Vagina (tissue), 2 donors: ENCODE data around the gene RGS14. TPM values are rescaled to one million over a fixed set of nuclear protein-coding genes. Genes with fewer than 3 reads are reported as not detected.
A peak's percentile ranks its signal among the peaks of the same experiment; 100 is the strongest.

Experiments used
- DNase-seq, 2 donors: peaks; one replicate each; pipeline ENCODE4 v3.0.0-alpha.2; 2017; ENCODE audit errors: extremely low spot score in 2 of 2
- H3K27ac ChIP-seq: fragments of 200-600 bp; sonication (generic); one replicate; pipeline ENCODE4 v1.5.1; 2019
- H3K27me3 ChIP-seq: fragments of 200-600 bp; sonication (generic); one replicate; pipeline ENCODE4 v1.5.1; 2019
- H3K36me3 ChIP-seq, 2 donors: fragments of 200-600 bp; sonication (generic); one replicate each; pipeline ENCODE4 v1.5.1; 2017 to 2019
- H3K4me1 ChIP-seq: fragments of 200-600 bp; sonication (generic); one replicate; pipeline ENCODE4 v1.5.1; 2019
- H3K4me3 ChIP-seq, 2 donors: fragments of 200-600 bp; sonication (generic); 1 replicate in 1 of 2; 2 replicates in 1 of 2; pipeline ENCODE4 v1.5.1; 2016 to 2019
- H3K9me3 ChIP-seq: fragments of 200-600 bp; sonication (generic); one replicate; pipeline ENCODE4 v1.5.1; 2019
- CTCF ChIP-seq, 3 experiments: fragments of 450-650 bp in 2 of 3; fragments of 200-600 bp in 1 of 3; sonication (generic) in 1 of 3; IDR thresholded peaks; one replicate each; pipeline ENCODE4 v1.5.1; 2017 to 2019; ENCODE audit warnings: antibody characterized with exemption in 3 of 3, mild to moderate bottlenecking in 2 of 3, moderate library complexity in 2 of 3
- POLR2A ChIP-seq, 2 donors: fragments of 450-650 bp; IDR thresholded peaks; one replicate each; pipeline ENCODE4 v1.6.1; 2017; ENCODE audit warnings: antibody characterized with exemption in 2 of 2, mild to moderate bottlenecking in 2 of 2, moderate library complexity in 2 of 2
- POLR2AphosphoS5 ChIP-seq, 2 donors: sonication (generic); formaldehyde crosslinking; IDR thresholded peaks; one replicate each; pipeline ENCODE4 v1.9.0; 2017; ENCODE audit warnings: antibody characterized with exemption in 2 of 2, mild to moderate bottlenecking in 2 of 2, low read depth in 1 of 2; ENCODE audit not compliant: insufficient read depth in 1 of 2
- intact Hi-C: fragments of 100-400 bp; cut with DNase I; formaldehyde crosslinking; loops from one replicate; pipeline ENCODE4 v1.15.1; 2023
- total RNA-seq: library from RNA; depleted of rRNA; stranded (reverse); fragments of >200 nt; gene quantifications from one replicate; pipeline ENCODE4 v1.2.3, GENCODE V29; 2016

Gene RGS14
- total RNA-seq, 1 donor from 2014 or later, result 49.1 TPM

DNA sequence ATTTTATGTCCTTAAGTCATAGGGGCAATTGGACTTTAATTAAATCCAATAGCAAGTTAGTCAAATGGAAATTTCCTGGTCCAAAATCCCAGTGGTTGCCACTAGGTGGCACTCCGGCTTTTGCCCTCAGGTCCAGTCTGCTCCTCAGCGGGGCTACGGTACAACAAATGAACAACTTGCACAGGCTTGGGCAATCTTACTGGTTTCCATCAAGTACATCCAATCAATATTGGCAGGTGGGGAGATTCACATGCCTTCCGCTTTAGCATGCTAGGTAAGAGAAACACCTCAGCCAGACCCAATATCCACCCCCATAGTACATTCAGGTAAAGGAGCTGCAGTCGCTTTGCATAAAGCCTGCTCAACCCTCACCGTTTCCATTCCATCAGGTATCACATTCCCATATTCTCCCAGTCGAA, 39.8 kb upstream of the RGS14 start:
- Histone ChIP-seq H3K9me3 (no peaks in the 10 kb centered on the region), H3K4me3 (no peak overlapping the region), H3K27me3 (no peaks in the 10 kb centered on the region), H3K36me3 (no peaks in the 10 kb centered on the region), H3K4me1 (no peaks in the 10 kb centered on the region), H3K27ac (no peak overlapping the region)
- intact Hi-C loops, result loop anchor here (10.0 kb wide), 1 partner anchor 137 kb away; no protein-coding TSS in a partner anchor
- no peak for DNase-seq
- TF ChIP-seq CTCF (IDR thresholded peaks at IDR 0.05) (peak; percentile 59 to 71 (median 59)), POLR2AphosphoS5 (IDR thresholded peaks at IDR 0.05; ENCODE audit: insufficient read depth in 1 of 2, low read depth in 1 of 2) (peak in 1 of 2 donors; percentile 62), POLR2A (IDR thresholded peaks at IDR 0.05) (no peak)

DNA sequence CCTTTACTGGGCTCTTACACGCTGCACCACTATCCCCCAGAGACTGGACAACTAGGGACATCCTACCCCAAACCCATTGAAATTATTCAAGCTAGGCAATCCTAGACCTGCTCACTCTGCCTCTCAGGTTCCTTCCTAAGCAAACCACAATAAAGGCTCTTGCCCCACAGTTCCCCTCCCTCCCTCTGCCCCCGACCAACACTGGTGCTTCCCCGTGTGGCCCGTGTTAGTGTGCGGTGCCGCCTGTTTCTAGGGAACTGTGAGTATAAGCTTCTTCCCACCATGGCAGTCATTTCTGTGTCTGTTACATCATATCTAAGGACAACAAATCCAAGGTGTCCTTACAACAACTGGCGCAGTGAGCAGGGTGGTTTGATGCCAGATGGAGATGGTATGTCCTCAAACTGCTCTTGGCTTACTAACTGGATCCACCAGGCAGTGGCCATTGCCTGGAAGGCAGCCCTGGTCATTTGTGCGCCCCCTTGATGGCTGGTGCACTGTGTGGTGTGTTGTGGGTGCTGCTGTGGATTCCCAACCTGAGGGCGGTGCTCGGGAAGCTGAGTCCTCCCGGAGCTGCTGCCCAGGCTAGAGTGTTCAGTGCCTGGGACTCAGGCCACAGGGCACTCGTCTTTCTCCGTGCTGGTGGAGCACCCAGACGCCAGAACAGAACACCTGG, 37.7 kb upstream of the RGS14 start:
- H3K4me1 ChIP-seq, result no peaks in the 10 kb centered on the region
- no peak for DNase-seq
- no peaks in the 10 kb centered on the region for H3K9me3 ChIP-seq
- no peak overlapping the region for H3K27ac ChIP-seq
- H3K27me3 ChIP-seq, result no peaks in the 10 kb centered on the region
- no peak overlapping the region for H3K4me3 ChIP-seq
- intact Hi-C loops, result loop anchor here (10.0 kb wide), 1 partner anchor 135 kb away; no protein-coding TSS in a partner anchor
- no peaks in the 10 kb centered on the region for H3K36me3 ChIP-seq
- TF ChIP-seq CTCF (IDR thresholded peaks at IDR 0.05) (no peak), POLR2AphosphoS5 (IDR thresholded peaks at IDR 0.05; ENCODE audit: insufficient read depth in 1 of 2, low read depth in 1 of 2) (no peak), POLR2A (IDR thresholded peaks at IDR 0.05) (no peak)

DNA sequence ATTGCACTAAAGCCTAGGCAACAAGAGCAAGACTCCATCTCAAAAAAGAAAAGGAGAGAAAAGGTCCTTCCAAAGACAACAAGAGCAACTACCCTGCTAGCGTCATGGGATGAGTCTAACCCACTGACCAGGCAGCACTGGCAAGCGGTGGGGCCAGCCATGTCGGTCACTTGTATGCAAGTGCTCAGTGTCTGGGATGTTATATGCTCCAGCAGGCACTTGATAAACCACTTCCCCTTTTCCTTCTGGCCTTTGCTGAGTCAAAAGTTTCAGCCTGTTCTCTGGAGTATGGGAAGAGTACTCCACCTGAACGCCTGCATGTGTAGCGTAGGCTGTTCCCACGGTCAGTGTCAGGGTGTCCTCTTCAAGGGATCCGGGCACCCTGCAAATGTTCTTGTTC, 36.8 kb upstream of the RGS14 start:
- no peaks in the 10 kb centered on the region for H3K4me1 ChIP-seq
- intact Hi-C loops, result no loop called here

GRCh38 chr5:177325868-177326381, 31.8 kb upstream of the RGS14 start:
- intact Hi-C loops, result no loop called here
- H3K27me3 ChIP-seq, result no peaks in the 10 kb centered on the region
- TF ChIP-seq CTCF (IDR thresholded peaks at IDR 0.05), result no peak
- TF ChIP-seq POLR2AphosphoS5 (IDR thresholded peaks at IDR 0.05; ENCODE audit: insufficient read depth in 1 of 2, low read depth in 1 of 2), result no peak
- TF ChIP-seq POLR2A (IDR thresholded peaks at IDR 0.05), result no peak

More for the DNA sequence above, 36.8 kb upstream of the RGS14 start:
- Histone ChIP-seq H3K9me3 (no peaks in the 10 kb centered on the region), H3K36me3 (no peaks in the 10 kb centered on the region), H3K27me3 (no peaks in the 10 kb centered on the region), H3K4me3 (no peak overlapping the region), H3K27ac (no peak overlapping the region)
- TF ChIP-seq CTCF (IDR thresholded peaks at IDR 0.05) (no peak), POLR2A (IDR thresholded peaks at IDR 0.05) (no peak), POLR2AphosphoS5 (IDR thresholded peaks at IDR 0.05; ENCODE audit: insufficient read depth in 1 of 2, low read depth in 1 of 2) (no peak)
- no peak for DNase-seq

More at GRCh38 chr5:177325868-177326381, 31.8 kb upstream of the RGS14 start:
- no peak overlapping the region for H3K4me3 ChIP-seq
- H3K36me3 ChIP-seq, result peaks cover 0 to 14% of the 10 kb centered on the region in 2 donors
- no peak for DNase-seq
- H3K9me3 ChIP-seq, result no peaks in the 10 kb centered on the region
- no peak overlapping the region for H3K27ac ChIP-seq
- H3K4me1 ChIP-seq, result peaks cover 5% of the 10 kb centered on the region
